NCI-H2029 treated with DMSO at 0.1 percent for 48 hours (cell line): ENCODE measurements around the gene RIN3.
A peak's percentile ranks its signal among the peaks of the same experiment; 100 is the strongest.
"Not testable (repeated sequence)": the region's sequence is repeated elsewhere in the genome, so short reads cannot be mapped to it uniquely, and the experiment has no call there.

Experiments used
- DNase-seq: peaks from one replicate; lab custom pipeline; 2025; lab: John Stamatoyannopoulos, UW

RIN3 gene

GRCh38 chr14:92630367-92630766 lies 116.8 kb downstream of the RIN3 start:
- no peak for DNase-seq

- DNase-seq, result no peak
These were observed 117.5 kb downstream of the RIN3 start for GRCh38 chr14:92631098-92631497.

GRCh38 chr14:92632546-92633273 lies 119.1 kb downstream of the RIN3 start:
- no peak for DNase-seq

GRCh38 chr14:92633274-92633616 lies 119.7 kb downstream of the RIN3 start:
- DNase-seq, result no peak

GRCh38 chr14:92633724-92634123 lies 120.1 kb downstream of the RIN3 start:
- DNase-seq, result no peak

- peak; percentile 61 for DNase-seq
These were observed 121.5 kb downstream of the RIN3 start for GRCh38 chr14:92635031-92635430.

- no peak for DNase-seq
These were observed 122.3 kb downstream of the RIN3 start for GRCh38 chr14:92635896-92636295.

GRCh38 chr14:92637228-92637627 lies 123.6 kb downstream of the RIN3 start:
- no peak for DNase-seq

GRCh38 chr14:92637864-92638263 lies 124.3 kb downstream of the RIN3 start:
- DNase-seq, result no peak

GRCh38 chr14:92638266-92638665 lies 124.7 kb downstream of the RIN3 start:
- DNase-seq, result no peak

- no peak for DNase-seq
These were observed 125.3 kb downstream of the RIN3 start for GRCh38 chr14:92638904-92639303.

- DNase-seq, result not testable (repeated sequence)
These were observed 126.0 kb downstream of the RIN3 start for GRCh38 chr14:92639472-92640117.

- no peak for DNase-seq
These were observed 127.7 kb downstream of the RIN3 start for GRCh38 chr14:92641306-92641705.

- DNase-seq, result no peak
These were observed 130.8 kb downstream of the RIN3 start for GRCh38 chr14:92644171-92644969.

GRCh38 chr14:92644970-92645515 lies 131.5 kb downstream of the RIN3 start:
- DNase-seq, result no peak

GRCh38 chr14:92645841-92646478 lies 132.4 kb downstream of the RIN3 start:
- no peak for DNase-seq

GRCh38 chr14:92646952-92647796 lies 133.6 kb downstream of the RIN3 start:
- DNase-seq, result no peak

- DNase-seq, result no peak
These were observed 134.3 kb downstream of the RIN3 start for GRCh38 chr14:92647797-92648279.

- no peak for DNase-seq
These were observed 135.5 kb downstream of the RIN3 start for GRCh38 chr14:92649066-92649465.

GRCh38 chr14:92649934-92650545 lies 136.5 kb downstream of the RIN3 start:
- DNase-seq, result no peak
